Trophoblast cell (in vitro differentiated cells and primary cell): ENCODE data around the gene ATP5F1A.

ENCODE experiments used
- DNase-seq, 2 donors: peaks; one replicate each; pipeline ENCODE4 v3.0.0-alpha.2; 2016
- H2AFZ ChIP-seq: 2 replicates; pipeline ENCODE4 v1.6.1; 2013; ENCODE audit warnings: low read length, moderate library complexity, mild to moderate bottlenecking; ENCODE audit not compliant: insufficient read depth, poor library complexity
- H2AK5ac ChIP-seq: 2 replicates; pipeline ENCODE4 v1.6.1; 2013; ENCODE audit warnings: mild to moderate bottlenecking, low read length
- H2BK120ac ChIP-seq: 2 replicates; pipeline ENCODE4 v1.6.1; 2013; ENCODE audit warnings: low read length, mild to moderate bottlenecking, moderate library complexity; ENCODE audit not compliant: insufficient read depth, poor library complexity
- H2BK12ac ChIP-seq: 2 replicates; pipeline ENCODE4 v1.6.1; 2013; ENCODE audit warnings: mild to moderate bottlenecking, low read length, moderate library complexity
- H2BK5ac ChIP-seq: 2 replicates; pipeline ENCODE4 v1.6.1; 2013; ENCODE audit warnings: low read length, low read depth, moderate library complexity, mild to moderate bottlenecking; ENCODE audit not compliant: poor library complexity
- H3K14ac ChIP-seq: 2 replicates; pipeline ENCODE4 v1.6.1; 2013; ENCODE audit warnings: mild to moderate bottlenecking, low read length
- H3K18ac ChIP-seq: 2 replicates; pipeline ENCODE4 v1.6.1; 2013; ENCODE audit warnings: mild to moderate bottlenecking, low read length
- H3K23ac ChIP-seq: 2 replicates; pipeline ENCODE4 v1.6.1; 2013; ENCODE audit warnings: low read length
- H3K27ac ChIP-seq: 2 replicates; pipeline ENCODE4 v1.5.1; 2013; ENCODE audit warnings: low read depth, mild to moderate bottlenecking, inconsistent platforms, low read length, moderate library complexity
- H3K27me3 ChIP-seq: 2 replicates; pipeline ENCODE4 v1.6.1; 2013; ENCODE audit warnings: inconsistent platforms, mild to moderate bottlenecking, low read length, moderate library complexity; ENCODE audit not compliant: insufficient read depth
- H3K36me3 ChIP-seq, 2 experiments: 1 replicate in 1 of 2; 2 replicates in 1 of 2; pipeline ENCODE4 v1.6.1; 2013; ENCODE audit warnings: low read length in 2 of 2, mild to moderate bottlenecking in 2 of 2, moderate library complexity in 1 of 2; ENCODE audit not compliant: insufficient read depth in 2 of 2, control insufficient read depth in 1 of 2
- H3K4ac ChIP-seq: 2 replicates; pipeline ENCODE4 v1.6.1; 2013; ENCODE audit warnings: low read depth, mild to moderate bottlenecking, low read length, moderate library complexity
- H3K4me1 ChIP-seq, 2 experiments: 1 replicate in 1 of 2; 2 replicates in 1 of 2; pipeline ENCODE4 v1.6.1; 2013; ENCODE audit warnings: low read length in 2 of 2, mild to moderate bottlenecking in 2 of 2, moderate library complexity in 1 of 2; ENCODE audit not compliant: insufficient read depth in 2 of 2, control insufficient read depth in 1 of 2
- H3K4me2 ChIP-seq: 2 replicates; pipeline ENCODE4 v1.6.1; 2013; ENCODE audit warnings: inconsistent platforms, mild to moderate bottlenecking, low read length, moderate library complexity
- H3K4me3 ChIP-seq: 2 replicates; pipeline ENCODE4 v1.5.1; 2013; ENCODE audit warnings: mild to moderate bottlenecking, low read depth, low read length, inconsistent platforms
- H3K79me1 ChIP-seq: one replicate; pipeline ENCODE4 v1.6.1; 2013; ENCODE audit warnings: low read length
- H3K79me2 ChIP-seq: 2 replicates; pipeline ENCODE4 v1.6.1; 2013; ENCODE audit warnings: low read length, mild to moderate bottlenecking; ENCODE audit not compliant: control insufficient read depth, insufficient read depth, poor library complexity
- H3K9ac ChIP-seq: 2 replicates; pipeline ENCODE4 v1.6.1; 2013; ENCODE audit warnings: mild to moderate bottlenecking, low read length
- H3K9me3 ChIP-seq: 2 replicates; pipeline ENCODE4 v1.6.1; 2013; ENCODE audit warnings: low read depth, mild to moderate bottlenecking, control low read depth, inconsistent platforms, low read length; ENCODE audit not compliant: insufficient read depth
- H4K12ac ChIP-seq: 2 replicates; pipeline ENCODE4 v1.6.1; 2013; ENCODE audit warnings: low read depth, mild to moderate bottlenecking, low read length, moderate library complexity
- H4K8ac ChIP-seq: 2 replicates; pipeline ENCODE4 v1.6.1; 2013; ENCODE audit warnings: low read depth, mild to moderate bottlenecking, low read length, moderate library complexity
- H4K91ac ChIP-seq: one replicate; pipeline ENCODE4 v1.6.1; 2013; ENCODE audit warnings: low read depth, mild to moderate bottlenecking, low read length, moderate library complexity
- WGBS: extraction: QIAGEN DNeasy Blood & Tissue Kit; methylation state at CpG from one replicate; pipeline ENCODE4 v1.1.7; 2013; ENCODE audit warnings: missing lambda C conversion rate; ENCODE audit not compliant: insufficient read length, insufficient coverage; ENCODE audit errors: extremely low coverage; 5-methylcytosine and 5-hydroxymethylcytosine counted together

Gene ATP5F1A

DNA sequence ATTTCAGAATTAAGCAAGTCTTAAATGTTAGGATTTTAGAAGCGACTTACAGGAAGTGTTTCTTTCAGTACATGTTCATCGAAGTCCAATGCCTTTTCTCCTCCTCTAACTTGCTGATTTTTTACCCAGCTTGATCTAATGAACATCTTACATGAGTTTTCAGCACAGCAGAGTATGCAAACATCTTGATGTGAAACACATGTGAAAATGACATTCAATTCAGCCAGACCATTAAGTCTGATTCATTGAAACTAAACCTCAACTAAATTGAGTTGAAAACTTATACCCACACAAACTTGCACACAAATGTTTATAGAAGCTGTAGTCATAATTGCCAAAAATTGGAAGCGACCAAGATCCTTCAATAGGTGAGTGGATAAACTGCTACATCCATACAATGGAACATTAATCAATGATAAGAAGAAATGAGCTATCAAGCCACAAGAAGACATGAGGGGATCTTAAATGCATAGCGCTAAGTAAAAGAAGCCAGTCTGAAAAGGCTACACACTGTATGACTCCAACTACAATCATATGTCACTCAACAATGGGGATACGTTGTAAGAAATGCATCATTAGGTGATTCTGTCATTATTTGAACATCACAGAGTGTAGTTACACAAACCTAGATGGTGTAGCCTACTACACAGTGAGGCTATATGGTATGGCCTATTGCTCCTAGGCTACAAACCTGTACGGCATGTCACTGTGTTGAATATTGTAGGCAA is 44.6 kb downstream of the ATP5F1A start:
- H4K12ac ChIP-seq = no peak overlapping the region
- H3K14ac ChIP-seq = no peak overlapping the region
- H2AK5ac ChIP-seq = no peak overlapping the region
- no CpG with 5 or more reads among the region's 6 CpGs for WGBS
- H3K79me2 ChIP-seq = no peaks in the 10 kb centered on the region
- no peak overlapping the region for H3K27ac ChIP-seq
- H2BK5ac ChIP-seq = no peak overlapping the region
- H3K9me3 ChIP-seq = no peaks in the 10 kb centered on the region
- H3K79me1 ChIP-seq = no peaks in the 10 kb centered on the region
- no peak overlapping the region for H3K18ac ChIP-seq
- DNase-seq = no peak
- no peak overlapping the region for H2BK12ac ChIP-seq
- no peak overlapping the region for H3K4ac ChIP-seq
- H2AFZ ChIP-seq = no peak overlapping the region
- no peaks in the 10 kb centered on the region for H3K27me3 ChIP-seq
- no peak overlapping the region for H3K4me3 ChIP-seq
- H4K8ac ChIP-seq = no peak overlapping the region
- no peak overlapping the region for H3K4me2 ChIP-seq
- no peak overlapping the region for H3K23ac ChIP-seq
- peaks cover 3 to 5% of the 10 kb centered on the region in 2 experiments for H3K4me1 ChIP-seq
- H2BK120ac ChIP-seq = no peak overlapping the region
- H3K9ac ChIP-seq = no peak overlapping the region
- no peak overlapping the region for H4K91ac ChIP-seq
- peaks cover 0 to 3% of the 10 kb centered on the region in 2 experiments for H3K36me3 ChIP-seq

GRCh38 chr18:46051731-46052461 is 46.2 kb downstream of the ATP5F1A start:
- no peak overlapping the region for H4K91ac ChIP-seq
- no peak overlapping the region for H2BK120ac ChIP-seq
- H3K27me3 ChIP-seq = no peaks in the 10 kb centered on the region
- H3K9ac ChIP-seq = no peak overlapping the region
- H2BK12ac ChIP-seq = no peak overlapping the region
- no peaks in the 10 kb centered on the region for H3K79me2 ChIP-seq
- H2BK5ac ChIP-seq = no peak overlapping the region
- H3K36me3 ChIP-seq = peaks cover 0 to 1% of the 10 kb centered on the region in 2 experiments
- no peak overlapping the region for H2AFZ ChIP-seq
- H3K79me1 ChIP-seq = no peaks in the 10 kb centered on the region
- no peak overlapping the region for H3K14ac ChIP-seq
- no peak overlapping the region for H3K4me2 ChIP-seq
- H3K4me1 ChIP-seq = peaks cover 3 to 5% of the 10 kb centered on the region in 2 experiments
- peak overlapping the region; percentile 84 for H3K4ac ChIP-seq
- H4K12ac ChIP-seq = no peak overlapping the region
- no peak overlapping the region for H3K27ac ChIP-seq
- WGBS = no CpG with 5 or more reads among the region's 6 CpGs
- no peak overlapping the region for H3K18ac ChIP-seq
- H3K23ac ChIP-seq = no peak overlapping the region
- H3K9me3 ChIP-seq = no peaks in the 10 kb centered on the region
- H4K8ac ChIP-seq = no peak overlapping the region
- peak; percentile 92 to 98 for DNase-seq
- no peak overlapping the region for H2AK5ac ChIP-seq
- H3K4me3 ChIP-seq = no peak overlapping the region

- WGBS = no CpG with 5 or more reads among the region's 5 CpGs
- Histone ChIP-seq H3K79me2 (peaks cover 2% of the 10 kb centered on the region), H3K18ac (no peak overlapping the region), H3K9ac (no peak overlapping the region), H4K8ac (no peak overlapping the region), H3K36me3 (no peaks in the 10 kb centered on the region), H3K4me3 (no peak overlapping the region), H2BK12ac (no peak overlapping the region), H3K4me1 (peaks cover 6 to 10% of the 10 kb centered on the region in 2 experiments), H3K79me1 (peaks cover 1% of the 10 kb centered on the region), H3K14ac (no peak overlapping the region), H3K27me3 (no peaks in the 10 kb centered on the region), H2BK5ac (no peak overlapping the region), H3K23ac (no peak overlapping the region), H3K4me2 (no peak overlapping the region), H2AK5ac (no peak overlapping the region), H2BK120ac (no peak overlapping the region), H4K91ac (no peak overlapping the region), H2AFZ (no peak overlapping the region), H4K12ac (no peak overlapping the region), H3K9me3 (no peaks in the 10 kb centered on the region), H3K27ac (no peak overlapping the region), H3K4ac (peak overlapping the region; percentile 28)
- DNase-seq = no peak
Measured at GRCh38 chr18:46050268-46050667, 47.8 kb downstream of the ATP5F1A start.

DNA sequence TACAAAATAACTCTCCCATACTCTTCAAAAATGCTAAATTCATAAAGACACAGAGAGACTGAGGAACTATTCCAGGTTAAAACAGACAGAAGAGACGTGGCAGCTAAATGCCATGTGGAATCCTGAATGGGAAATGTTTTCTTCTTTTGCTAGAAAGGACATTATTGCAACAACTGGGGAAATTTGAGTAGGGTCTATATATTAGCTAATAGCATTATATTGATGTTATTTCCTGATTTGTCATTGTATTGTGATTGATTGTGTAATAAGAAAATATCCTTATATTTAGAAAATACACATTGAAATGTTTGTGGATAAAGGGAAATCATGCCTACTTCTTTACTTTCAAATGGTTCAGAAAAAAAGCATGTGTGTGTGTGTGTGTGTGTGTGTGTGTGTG is 49.5 kb downstream of the ATP5F1A start:
- no peak overlapping the region for H2BK120ac ChIP-seq
- H3K14ac ChIP-seq = no peak overlapping the region
- no peak overlapping the region for H2AK5ac ChIP-seq
- peaks cover 2% of the 10 kb centered on the region for H3K79me2 ChIP-seq
- no peak overlapping the region for H3K18ac ChIP-seq
- no peak overlapping the region for H3K4me2 ChIP-seq
- H2AFZ ChIP-seq = no peak overlapping the region
- no peak overlapping the region for H3K23ac ChIP-seq
- H2BK12ac ChIP-seq = no peak overlapping the region
- DNase-seq = no peak
- H3K4me1 ChIP-seq = peaks cover 6 to 10% of the 10 kb centered on the region in 2 experiments
- no peaks in the 10 kb centered on the region for H3K9me3 ChIP-seq
- no peak overlapping the region for H3K4me3 ChIP-seq
- no peak overlapping the region for H2BK5ac ChIP-seq
- H4K8ac ChIP-seq = no peak overlapping the region
- no peak overlapping the region for H3K9ac ChIP-seq
- H3K36me3 ChIP-seq = no peaks in the 10 kb centered on the region
- H4K12ac ChIP-seq = no peak overlapping the region
- no peak overlapping the region for H3K27ac ChIP-seq
- WGBS = no CpG with 5 or more reads among the region's 1 CpG
- H4K91ac ChIP-seq = no peak overlapping the region
- H3K4ac ChIP-seq = no peak overlapping the region
- H3K27me3 ChIP-seq = no peaks in the 10 kb centered on the region
- H3K79me1 ChIP-seq = peaks cover 1% of the 10 kb centered on the region
